DMS153 (cell line): ENCODE measurements around the gene CR2.
"Not testable (repeated sequence)": the region's sequence is repeated elsewhere in the genome, so short reads cannot be mapped to it uniquely, and the experiment has no call there.

Experiments used
- DNase-seq: peaks from one replicate; lab custom pipeline; 2025; lab: John Stamatoyannopoulos, UW

The CR2 gene

GRCh38 chr1:207504438-207504837 is 50.3 kb downstream of the CR2 start:
- DNase-seq, result no peak

GRCh38 chr1:207510444-207510843 is 56.3 kb downstream of the CR2 start:
- no peak for DNase-seq

GRCh38 chr1:207514890-207515289 is 60.8 kb downstream of the CR2 start:
- DNase-seq, result no peak

GRCh38 chr1:207516729-207517128 is 62.6 kb downstream of the CR2 start:
- DNase-seq, result no peak

GRCh38 chr1:207518608-207519236 is 64.6 kb downstream of the CR2 start:
- DNase-seq, result no peak

GRCh38 chr1:207519505-207520399 is 65.6 kb downstream of the CR2 start:
- DNase-seq, result no peak

GRCh38 chr1:207520400-207521345 is 66.5 kb downstream of the CR2 start:
- not testable (repeated sequence) for DNase-seq

GRCh38 chr1:207525239-207525638 is 71.1 kb downstream of the CR2 start:
- not testable (repeated sequence) for DNase-seq

GRCh38 chr1:207528401-207528800 is 74.3 kb downstream of the CR2 start:
- DNase-seq, result not testable (repeated sequence)

- not testable (repeated sequence) for DNase-seq
Measured at GRCh38 chr1:207536263-207536662, 82.1 kb downstream of the CR2 start.
